Coronary artery (tissue), 2 donors: ENCODE data around the gene FRAT1.
"Not testable (repeated sequence)": the region's sequence is repeated elsewhere in the genome, so short reads cannot be mapped to it uniquely, and the experiment has no call there.

ENCODE experiments used
- DNase-seq: peaks from one replicate; pipeline ENCODE4 v3.0.0-alpha.2; 2017; ENCODE audit warnings: low spot score
- H3K27ac ChIP-seq, 2 donors: fragments of 200-600 bp; sonication (generic); one replicate each; pipeline ENCODE4 v1.5.1; 2016 to 2019
- H3K4me3 ChIP-seq: fragments of 200-600 bp; sonication (generic); 2 replicates; pipeline ENCODE4 v1.5.1; 2016; ENCODE audit warnings: mild to moderate bottlenecking, moderate library complexity
- CTCF ChIP-seq: fragments of 200-600 bp; sonication (generic); IDR thresholded peaks from one replicate; pipeline ENCODE4 v1.5.1; 2019; ENCODE audit warnings: antibody characterized with exemption

FRAT1 gene

DNA sequence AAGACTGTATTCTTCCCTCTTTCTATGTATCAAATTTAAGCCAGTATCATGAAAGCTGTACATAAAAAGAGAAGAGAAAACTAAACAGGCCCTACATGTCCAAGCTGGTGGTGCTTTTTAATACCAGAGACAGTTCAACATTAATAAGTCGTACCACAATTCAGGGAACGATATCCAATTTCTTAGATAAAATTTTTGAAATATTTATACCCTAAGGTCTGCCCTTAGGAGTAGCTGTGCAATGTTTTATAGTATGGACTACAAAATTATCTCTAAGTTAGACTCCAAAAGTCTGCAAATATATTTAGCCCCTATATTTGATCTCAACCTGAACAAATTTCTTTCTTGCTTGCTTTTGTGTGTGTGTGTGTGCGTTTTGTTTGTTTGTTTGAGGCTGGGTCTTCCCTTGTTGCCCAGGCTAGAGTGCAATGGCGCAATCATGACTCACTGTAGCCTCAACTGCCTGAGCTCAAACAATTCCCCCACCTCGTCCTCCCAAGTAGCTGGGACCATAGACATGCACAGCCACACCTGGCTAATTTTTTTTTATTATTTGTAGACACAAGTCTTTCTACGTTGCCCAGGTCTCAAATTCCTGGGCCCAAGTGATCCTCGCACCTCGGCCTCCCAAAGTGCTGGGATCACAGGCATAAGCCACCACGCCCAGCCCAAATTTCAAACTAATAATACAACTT lies 39.8 kb upstream of the FRAT1 start:
- TF ChIP-seq CTCF, result no peak
- peak overlapping the region in 1 of 2 donors; percentile 66 for H3K27ac ChIP-seq
- no peak overlapping the region for H3K4me3 ChIP-seq
- DNase-seq, result no peak

DNA sequence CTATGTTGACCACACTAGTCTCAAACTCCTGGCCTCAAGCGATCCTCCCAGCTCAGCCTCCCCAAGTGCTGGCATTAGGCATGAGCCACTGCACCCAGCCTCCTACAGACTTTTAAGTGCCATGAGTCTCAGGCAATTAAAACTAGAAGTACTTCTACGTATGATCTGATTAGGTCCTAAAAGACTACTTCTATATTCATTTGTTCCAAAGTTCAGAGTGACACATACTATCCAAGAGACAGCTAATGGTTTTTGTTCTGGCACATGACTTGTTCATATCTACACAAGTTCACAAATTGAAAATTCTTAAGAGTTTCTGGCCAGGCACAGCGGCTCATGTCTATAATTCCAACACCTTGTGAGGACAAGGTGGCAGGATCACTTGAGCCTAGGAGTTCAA lies 38.3 kb upstream of the FRAT1 start:
- no peak overlapping the region for H3K27ac ChIP-seq
- no peak for TF ChIP-seq CTCF
- DNase-seq, result no peak
- no peak overlapping the region for H3K4me3 ChIP-seq

GRCh38 chr10:97290076-97290475 lies 29.0 kb upstream of the FRAT1 start:
- not testable (repeated sequence) for H3K4me3 ChIP-seq, DNase-seq, H3K27ac ChIP-seq

GRCh38 chr10:97290576-97291356 lies 28.3 kb upstream of the FRAT1 start:
- H3K4me3 ChIP-seq, DNase-seq, H3K27ac ChIP-seq: not testable (repeated sequence)

- Histone ChIP-seq H3K27ac (peak overlapping the region; percentile 86 to 96), H3K4me3 (peak overlapping the region; percentile 87)
- no peak for TF ChIP-seq CTCF
- DNase-seq, result no peak
These were observed 27.5 kb upstream of the FRAT1 start for GRCh38 chr10:97291357-97292096.

DNA sequence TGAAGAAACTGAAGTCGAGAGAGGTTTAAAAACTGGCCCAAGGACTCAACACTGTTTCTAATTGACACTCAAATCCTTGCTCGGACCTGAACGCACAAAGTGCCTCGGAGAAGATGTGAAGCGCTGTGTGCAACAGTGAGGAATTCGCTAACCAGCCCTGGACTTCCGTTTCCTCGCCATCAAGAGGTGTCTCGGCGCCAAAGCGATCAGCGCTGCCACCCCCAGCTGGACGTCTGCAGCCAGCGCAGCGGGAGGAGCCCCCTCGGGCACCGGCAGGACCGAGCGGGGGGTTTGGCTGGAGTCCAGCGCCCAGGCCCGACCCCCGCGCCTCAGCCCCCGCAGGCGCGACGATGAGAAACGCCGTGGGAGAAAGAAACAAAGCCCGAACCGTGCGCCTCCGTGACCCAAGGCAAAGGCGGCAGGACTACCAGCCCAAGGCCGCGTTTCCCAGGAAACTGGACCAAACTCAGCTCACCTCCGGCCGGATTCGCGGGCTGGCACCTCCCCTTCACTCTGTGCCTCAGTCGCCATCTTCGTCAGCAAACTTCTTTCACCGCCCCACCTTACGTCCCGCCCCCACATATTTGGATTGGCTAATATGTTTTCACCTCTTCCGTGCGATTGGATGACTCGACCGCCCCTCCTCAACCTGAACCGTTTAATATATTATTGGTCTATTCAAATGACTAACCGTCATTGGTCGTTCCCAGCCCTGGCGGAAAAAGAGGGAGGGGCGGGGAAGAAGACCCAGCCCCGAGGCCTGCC lies 26.8 kb upstream of the FRAT1 start, which contains the start of gene ARHGAP19:
TSS of gene ARHGAP19 (minus strand) at position 541 of the 765 bp plus-strand sequence. CDS start at position 531, 10 bp downstream.
- Histone ChIP-seq H3K27ac (peak within 1 kb of the TSS; percentile 86 to 96), H3K4me3 (peak within 1 kb of the TSS; percentile 87)
- peak; percentile 98 for DNase-seq
- no peak for TF ChIP-seq CTCF

GRCh38 chr10:97292862-97293198 lies 26.2 kb upstream of the FRAT1 start:
- no peak for TF ChIP-seq CTCF
- H3K27ac ChIP-seq, result no peak overlapping the region
- no peak overlapping the region for H3K4me3 ChIP-seq
- DNase-seq, result no peak
